ENCODE measurements around the gene SSPN.

SSPN gene

GRCh38 chr12:26158078-26158764 lies 37.2 kb upstream of the SSPN start:
- H3K36me3 ChIP-seq (replicated peaks in 1 of 2; ENCODE audit: control insufficient read depth in 2 of 2, insufficient read depth in 2 of 2, low read length in 2 of 2), result no peaks in the 10 kb centered on the region
- H3K14ac ChIP-seq (ENCODE audit: low read length), result no peak overlapping the region
- H3K79me1 ChIP-seq (ENCODE audit: low read depth, low read length), result no peaks in the 10 kb centered on the region
- H3K9me3 ChIP-seq (replicated peaks in 1 of 2; ENCODE audit: control insufficient read depth in 2 of 2, insufficient read depth in 1 of 2, low read depth in 1 of 2, low read length in 2 of 2), result no peaks in the 10 kb centered on the region
- no peaks in the 10 kb centered on the region for H3K4me1 ChIP-seq (ENCODE audit: control insufficient read depth in 2 of 2, insufficient read depth in 1 of 2, low read depth in 1 of 2, low read length in 2 of 2)
- no peak overlapping the region for H3K9ac ChIP-seq (ENCODE audit: low read depth, low read length, poor library complexity)
- H3K4me2 ChIP-seq (ENCODE audit: insufficient read depth, low read length, poor library complexity, severe bottlenecking), result no peak overlapping the region
- H4K8ac ChIP-seq (ENCODE audit: low read depth, low read length), result no peak overlapping the region
- H2AK5ac ChIP-seq (ENCODE audit: low read depth, low read length), result no peak overlapping the region
- H3K27ac ChIP-seq (replicated peaks; ENCODE audit: low read length), result no peak overlapping the region
- H3K4me3 ChIP-seq (ENCODE audit: low read length in 2 of 2), result no peak overlapping the region
- no peak overlapping the region for H2BK15ac ChIP-seq (ENCODE audit: low read length)
- no peak overlapping the region for H4K91ac ChIP-seq (ENCODE audit: low read depth, low read length, poor library complexity)
- H2AFZ ChIP-seq (ENCODE audit: low read length), result no peak overlapping the region
- H3K4ac ChIP-seq (ENCODE audit: low read length), result no peak overlapping the region
- no peak overlapping the region for H3K23ac ChIP-seq (ENCODE audit: low read depth, low read length, poor library complexity)
- no peak overlapping the region for H2BK5ac ChIP-seq (ENCODE audit: low read length)
- no peak overlapping the region for H2BK120ac ChIP-seq (ENCODE audit: low read depth, low read length)
- DNase-seq (ENCODE audit: low spot score), result no peak
- no CpG with 5 or more reads among the region's 3 CpGs for WGBS, 2 donors (ENCODE audit: extremely low coverage in 2 of 2, insufficient read length in 2 of 2, insufficient replicate concordance in 1 of 2)
- H2BK12ac ChIP-seq (ENCODE audit: low read length), result no peak overlapping the region
- no peaks in the 10 kb centered on the region for H3K27me3 ChIP-seq (ENCODE audit: control insufficient read depth in 3 of 3, insufficient read depth in 3 of 3, low read depth in 1 of 3, low read length in 3 of 3)
- no peak overlapping the region for H3K18ac ChIP-seq (ENCODE audit: low read length)

GRCh38 chr12:26162174-26162573 lies 33.2 kb upstream of the SSPN start:
- WGBS, 2 donors (ENCODE audit: extremely low coverage in 2 of 2, insufficient read length in 2 of 2, insufficient replicate concordance in 1 of 2), result no CpG with 5 or more reads among the region's 1 CpG

GRCh38 chr12:26162905-26163304 lies 32.5 kb upstream of the SSPN start:
- Histone ChIP-seq H2BK15ac (ENCODE audit: low read length) (no peak overlapping the region), H2BK120ac (ENCODE audit: low read depth, low read length) (no peak overlapping the region), H3K4me3 (ENCODE audit: low read length in 2 of 2) (no peak overlapping the region), H4K8ac (ENCODE audit: low read depth, low read length) (no peak overlapping the region), H3K27ac (replicated peaks; ENCODE audit: low read length) (no peak overlapping the region), H4K91ac (ENCODE audit: low read depth, low read length, poor library complexity) (no peak overlapping the region), H3K4me2 (ENCODE audit: insufficient read depth, low read length, poor library complexity, severe bottlenecking) (no peak overlapping the region), H3K27me3 (ENCODE audit: control insufficient read depth in 3 of 3, insufficient read depth in 3 of 3, low read depth in 1 of 3, low read length in 3 of 3) (no peaks in the 10 kb centered on the region), H2AFZ (ENCODE audit: low read length) (no peak overlapping the region), H3K9ac (ENCODE audit: low read depth, low read length, poor library complexity) (no peak overlapping the region), H3K14ac (ENCODE audit: low read length) (no peak overlapping the region), H3K9me3 (replicated peaks in 1 of 2; ENCODE audit: control insufficient read depth in 2 of 2, insufficient read depth in 1 of 2, low read depth in 1 of 2, low read length in 2 of 2) (no peaks in the 10 kb centered on the region), H2BK5ac (ENCODE audit: low read length) (no peak overlapping the region), H3K36me3 (replicated peaks in 1 of 2; ENCODE audit: control insufficient read depth in 2 of 2, insufficient read depth in 2 of 2, low read length in 2 of 2) (no peaks in the 10 kb centered on the region), H3K18ac (ENCODE audit: low read length) (no peak overlapping the region), H2BK12ac (ENCODE audit: low read length) (no peak overlapping the region), H3K4me1 (ENCODE audit: control insufficient read depth in 2 of 2, insufficient read depth in 1 of 2, low read depth in 1 of 2, low read length in 2 of 2) (no peaks in the 10 kb centered on the region), H3K23ac (ENCODE audit: low read depth, low read length, poor library complexity) (no peak overlapping the region), H3K4ac (ENCODE audit: low read length) (no peak overlapping the region), H2AK5ac (ENCODE audit: low read depth, low read length) (no peak overlapping the region), H3K79me1 (ENCODE audit: low read depth, low read length) (no peaks in the 10 kb centered on the region)
- DNase-seq (ENCODE audit: low spot score), result no peak
- no CpG with 5 or more reads among the region's 4 CpGs for WGBS, 2 donors (ENCODE audit: extremely low coverage in 2 of 2, insufficient read length in 2 of 2, insufficient replicate concordance in 1 of 2)

More at GRCh38 chr12:26162174-26162573, 33.2 kb upstream of the SSPN start:
- Histone ChIP-seq H2BK12ac (ENCODE audit: low read length) (no peak overlapping the region), H3K36me3 (replicated peaks in 1 of 2; ENCODE audit: control insufficient read depth in 2 of 2, insufficient read depth in 2 of 2, low read length in 2 of 2) (no peaks in the 10 kb centered on the region), H3K4ac (ENCODE audit: low read length) (no peak overlapping the region), H4K91ac (ENCODE audit: low read depth, low read length, poor library complexity) (no peak overlapping the region), H3K27ac (replicated peaks; ENCODE audit: low read length) (no peak overlapping the region), H3K4me1 (ENCODE audit: control insufficient read depth in 2 of 2, insufficient read depth in 1 of 2, low read depth in 1 of 2, low read length in 2 of 2) (no peaks in the 10 kb centered on the region), H3K23ac (ENCODE audit: low read depth, low read length, poor library complexity) (no peak overlapping the region), H3K18ac (ENCODE audit: low read length) (no peak overlapping the region), H3K9ac (ENCODE audit: low read depth, low read length, poor library complexity) (no peak overlapping the region), H3K9me3 (replicated peaks in 1 of 2; ENCODE audit: control insufficient read depth in 2 of 2, insufficient read depth in 1 of 2, low read depth in 1 of 2, low read length in 2 of 2) (no peaks in the 10 kb centered on the region), H2BK15ac (ENCODE audit: low read length) (no peak overlapping the region), H3K27me3 (ENCODE audit: control insufficient read depth in 3 of 3, insufficient read depth in 3 of 3, low read depth in 1 of 3, low read length in 3 of 3) (no peaks in the 10 kb centered on the region), H3K4me3 (ENCODE audit: low read length in 2 of 2) (no peak overlapping the region), H2BK120ac (ENCODE audit: low read depth, low read length) (no peak overlapping the region), H2AFZ (ENCODE audit: low read length) (no peak overlapping the region), H2AK5ac (ENCODE audit: low read depth, low read length) (no peak overlapping the region), H3K79me1 (ENCODE audit: low read depth, low read length) (no peaks in the 10 kb centered on the region), H4K8ac (ENCODE audit: low read depth, low read length) (no peak overlapping the region), H3K14ac (ENCODE audit: low read length) (no peak overlapping the region), H2BK5ac (ENCODE audit: low read length) (no peak overlapping the region), H3K4me2 (ENCODE audit: insufficient read depth, low read length, poor library complexity, severe bottlenecking) (no peak overlapping the region)
- DNase-seq (ENCODE audit: low spot score), result no peak

- no peaks in the 10 kb centered on the region for H3K9me3 ChIP-seq (replicated peaks in 1 of 2; ENCODE audit: control insufficient read depth in 2 of 2, insufficient read depth in 1 of 2, low read depth in 1 of 2, low read length in 2 of 2)
- no peak overlapping the region for H3K4ac ChIP-seq (ENCODE audit: low read length)
- no peak overlapping the region for H2BK15ac ChIP-seq (ENCODE audit: low read length)
- no peak overlapping the region for H3K23ac ChIP-seq (ENCODE audit: low read depth, low read length, poor library complexity)
- no peaks in the 10 kb centered on the region for H3K36me3 ChIP-seq (replicated peaks in 1 of 2; ENCODE audit: control insufficient read depth in 2 of 2, insufficient read depth in 2 of 2, low read length in 2 of 2)
- no peak overlapping the region for H3K4me2 ChIP-seq (ENCODE audit: insufficient read depth, low read length, poor library complexity, severe bottlenecking)
- H3K27me3 ChIP-seq (ENCODE audit: control insufficient read depth in 3 of 3, insufficient read depth in 3 of 3, low read depth in 1 of 3, low read length in 3 of 3), result no peaks in the 10 kb centered on the region
- no peak overlapping the region for H4K91ac ChIP-seq (ENCODE audit: low read depth, low read length, poor library complexity)
- H3K18ac ChIP-seq (ENCODE audit: low read length), result no peak overlapping the region
- H2BK5ac ChIP-seq (ENCODE audit: low read length), result no peak overlapping the region
- no peak overlapping the region for H2BK120ac ChIP-seq (ENCODE audit: low read depth, low read length)
- DNase-seq (ENCODE audit: low spot score), result no peak
- H3K4me3 ChIP-seq (ENCODE audit: low read length in 2 of 2), result no peak overlapping the region
- no peak overlapping the region for H4K8ac ChIP-seq (ENCODE audit: low read depth, low read length)
- no CpG with 5 or more reads among the region's 3 CpGs for WGBS, 2 donors (ENCODE audit: extremely low coverage in 2 of 2, insufficient read length in 2 of 2, insufficient replicate concordance in 1 of 2)
- H3K9ac ChIP-seq (ENCODE audit: low read depth, low read length, poor library complexity), result no peak overlapping the region
- H3K14ac ChIP-seq (ENCODE audit: low read length), result no peak overlapping the region
- H3K27ac ChIP-seq (replicated peaks; ENCODE audit: low read length), result no peak overlapping the region
- no peak overlapping the region for H2AK5ac ChIP-seq (ENCODE audit: low read depth, low read length)
- H2AFZ ChIP-seq (ENCODE audit: low read length), result no peak overlapping the region
- no peak overlapping the region for H2BK12ac ChIP-seq (ENCODE audit: low read length)
- no peaks in the 10 kb centered on the region for H3K4me1 ChIP-seq (ENCODE audit: control insufficient read depth in 2 of 2, insufficient read depth in 1 of 2, low read depth in 1 of 2, low read length in 2 of 2)
- H3K79me1 ChIP-seq (ENCODE audit: low read depth, low read length), result no peaks in the 10 kb centered on the region
These were observed 31.3 kb upstream of the SSPN start for GRCh38 chr12:26164118-26164517.

Measured in neuronal stem cell (in vitro differentiated cells).